ENCODE results near the gene CLCF1.

CLCF1 gene

GRCh38 chr11:67395555-67396258, 22.3 kb upstream of the CLCF1 start:
- DNase-seq = no peak

- no peak for DNase-seq
Observed at GRCh38 chr11:67393990-67394389, 20.6 kb upstream of the CLCF1 start.

- DNase-seq = no peak
Observed at GRCh38 chr11:67393437-67393836, 20.0 kb upstream of the CLCF1 start.

GRCh38 chr11:67392183-67392715, 18.9 kb upstream of the CLCF1 start:
- no peak for DNase-seq

- DNase-seq = peak; percentile 98
Observed at GRCh38 chr11:67391304-67392182, 18.1 kb upstream of the CLCF1 start, which contains the start of gene RAD9A. TSS of gene RAD9A (plus strand) at chr11:67391986. CDS start at chr11:67392045, 59 bp downstream.

GRCh38 chr11:67390947-67391303, 17.5 kb upstream of the CLCF1 start:
- DNase-seq = no peak

- peak; percentile 65 for DNase-seq
Observed at GRCh38 chr11:67389477-67389876, 16.1 kb upstream of the CLCF1 start.

GRCh38 chr11:67387518-67387917, 14.1 kb upstream of the CLCF1 start:
- DNase-seq = no peak

- DNase-seq = no peak
Observed at GRCh38 chr11:67387069-67387468, 13.7 kb upstream of the CLCF1 start.

- no peak for DNase-seq
Observed at GRCh38 chr11:67384851-67385366, 11.5 kb upstream of the CLCF1 start.

- peak; percentile 92 for DNase-seq
Observed at GRCh38 chr11:67382276-67383136, 9.1 kb upstream of the CLCF1 start.

- peak; percentile 76 for DNase-seq
Observed at GRCh38 chr11:67381244-67381972, 8.0 kb upstream of the CLCF1 start.

- peak; percentile 45 for DNase-seq
Observed at GRCh38 chr11:67379061-67380058, 6.0 kb upstream of the CLCF1 start.

- DNase-seq = no peak
Observed at GRCh38 chr11:67378544-67378943, 5.1 kb upstream of the CLCF1 start.

- no peak for DNase-seq
Observed at GRCh38 chr11:67376873-67377808, 3.7 kb upstream of the CLCF1 start.

GRCh38 chr11:67376063-67376820, 2.8 kb upstream of the CLCF1 start:
- no peak for DNase-seq

GRCh38 chr11:67375320-67376055, 2.1 kb upstream of the CLCF1 start:
- DNase-seq = no peak
